ENCODE measurements around the gene KLHL33.

GRCh38 chr14:20476776-20477175 is 40.8 kb upstream of the KLHL33 start:
- TF ChIP-seq POLR2A (IDR thresholded peaks at IDR 0.05; ENCODE audit: low read depth, low read length) (no peak), POLR2AphosphoS5 (IDR thresholded peaks at IDR 0.05; ENCODE audit: low read depth, low read length) (no peak), TAF1 (IDR thresholded peaks at IDR 0.05; ENCODE audit: borderline replicate concordance, low read depth, low read length) (no peak)
